ENCODE results near the gene FCHSD2. TPM values are rescaled to one million over a fixed set of nuclear protein-coding genes. Genes with fewer than 3 reads are reported as not detected.
A peak's percentile ranks its signal among the peaks of the same experiment; 100 is the strongest.
"Not testable (repeated sequence)": the region's sequence is repeated elsewhere in the genome, so short reads cannot be mapped to it uniquely, and the experiment has no call there.

FCHSD2 gene
- polyA plus RNA-seq, 1 donor: 48.4 TPM

DNA sequence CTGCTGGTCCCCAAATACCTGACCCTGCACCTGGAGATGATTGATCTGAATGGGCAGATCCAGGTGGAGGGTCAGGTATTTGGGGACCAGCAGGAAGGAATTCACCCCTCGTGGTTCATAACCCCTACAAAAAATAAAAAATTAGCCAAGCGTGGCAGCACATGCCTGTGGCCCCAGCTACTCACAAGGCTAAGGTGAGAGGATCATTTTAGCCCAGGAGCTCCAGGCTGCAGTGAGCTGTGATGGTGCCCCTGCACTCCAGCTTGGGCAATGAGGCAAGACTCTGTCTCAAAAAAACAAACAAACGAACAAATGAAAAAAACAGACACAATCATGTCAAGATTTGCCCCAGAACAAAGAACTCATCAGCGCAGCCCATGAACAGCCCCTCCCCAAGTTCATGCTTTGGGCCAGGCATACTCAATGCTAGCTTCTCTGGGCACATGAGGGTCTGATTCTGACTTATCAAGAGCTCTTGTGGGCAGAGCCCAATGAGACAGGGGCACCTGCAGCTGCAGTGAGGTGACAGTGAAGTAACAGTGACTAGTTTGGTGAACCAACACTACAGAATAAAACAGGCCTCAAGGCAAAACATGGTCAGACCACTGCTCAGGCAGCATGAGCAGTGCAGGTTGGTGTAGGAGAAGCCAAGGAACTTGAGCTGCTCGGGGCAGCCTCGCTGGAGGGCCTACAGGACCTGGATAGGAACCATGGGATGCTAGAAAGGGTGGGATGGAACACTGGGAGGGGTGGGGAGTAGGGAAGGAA is 10.2 kb upstream of the FCHSD2 start:
- DNase-seq: no peak

DNA sequence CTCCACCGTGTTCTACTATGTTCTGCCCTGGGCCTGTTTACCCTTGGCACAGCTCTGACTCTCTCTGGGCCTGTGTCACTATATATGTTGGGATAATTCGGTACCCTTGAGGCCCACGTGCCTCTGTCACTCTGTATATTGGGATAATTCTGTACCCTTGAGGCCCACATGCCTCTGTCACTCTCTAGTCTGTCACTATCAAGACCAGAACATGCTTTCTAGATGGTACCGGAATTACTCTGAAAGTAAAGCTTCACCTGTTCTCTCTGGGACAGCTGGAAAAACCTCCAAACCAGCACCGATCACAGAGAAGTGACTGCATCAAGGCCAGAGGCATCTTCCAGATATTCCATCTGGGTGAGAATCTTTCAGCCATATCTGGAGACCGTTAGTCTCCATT is 9.3 kb upstream of the FCHSD2 start:
- no peak for DNase-seq

DNA sequence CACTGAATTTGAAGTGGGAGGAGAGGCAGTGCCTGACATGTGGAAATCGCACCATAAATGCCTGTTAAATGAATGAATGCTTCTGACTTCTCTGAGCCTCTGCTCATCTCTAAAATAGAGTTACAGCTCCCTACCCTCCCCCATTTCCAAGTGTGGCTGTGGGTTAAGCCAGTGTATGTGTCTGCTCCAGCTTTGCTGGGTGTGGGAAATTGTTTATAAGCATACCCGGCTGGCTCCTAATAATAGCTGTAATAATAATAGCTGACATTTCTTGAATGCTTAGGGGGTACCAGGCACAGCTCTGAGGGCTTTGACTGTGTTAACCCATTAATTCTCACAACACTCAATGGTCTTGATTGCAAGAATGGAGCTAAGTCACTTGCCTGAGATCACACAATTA is 7.0 kb upstream of the FCHSD2 start:
- no peak for DNase-seq

DNA sequence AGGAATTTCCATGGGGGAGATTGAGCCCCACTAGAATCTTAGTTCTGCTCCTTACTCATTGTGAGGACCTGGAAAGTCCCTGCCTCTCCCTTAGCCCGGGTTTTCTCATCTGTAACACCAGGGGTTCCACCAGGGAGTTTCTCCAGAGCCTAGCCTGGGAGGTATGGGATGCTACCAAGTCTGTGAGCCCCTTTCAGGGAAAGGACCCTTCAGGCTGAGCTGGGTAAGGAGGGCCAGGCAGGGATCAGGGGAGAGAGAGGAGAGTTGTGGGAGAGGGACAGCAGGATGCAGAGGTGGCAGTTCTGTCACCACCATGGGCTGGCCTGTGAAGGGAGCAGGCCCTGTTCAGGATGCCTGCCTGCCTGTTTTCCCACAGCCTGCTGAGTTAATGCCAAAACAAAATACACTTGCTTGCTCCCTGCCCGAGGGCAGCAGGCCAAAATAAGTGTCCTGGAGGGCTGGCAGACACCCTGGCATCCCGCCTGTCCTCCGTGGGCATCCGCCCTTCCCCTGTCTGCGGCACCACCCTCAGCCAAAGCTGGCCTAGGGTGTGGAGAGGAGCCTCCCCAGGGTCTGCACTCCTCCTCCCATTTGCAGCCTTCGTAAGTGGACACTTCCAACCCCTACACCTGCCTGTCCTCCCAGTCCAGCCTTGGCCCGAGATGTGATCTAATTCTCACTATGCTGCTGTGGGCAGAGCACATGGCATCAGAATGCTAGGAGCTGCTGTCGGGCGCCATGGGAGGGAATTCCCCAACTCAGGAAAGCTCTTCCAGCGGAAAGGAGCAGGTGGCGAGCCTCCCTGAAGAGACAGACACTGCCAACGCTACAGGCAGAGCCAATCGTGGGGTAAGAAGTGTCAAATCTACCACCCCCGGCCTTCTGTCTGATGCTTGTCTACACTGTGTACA is 5.9 kb upstream of the FCHSD2 start:
- DNase-seq: no peak

DNA sequence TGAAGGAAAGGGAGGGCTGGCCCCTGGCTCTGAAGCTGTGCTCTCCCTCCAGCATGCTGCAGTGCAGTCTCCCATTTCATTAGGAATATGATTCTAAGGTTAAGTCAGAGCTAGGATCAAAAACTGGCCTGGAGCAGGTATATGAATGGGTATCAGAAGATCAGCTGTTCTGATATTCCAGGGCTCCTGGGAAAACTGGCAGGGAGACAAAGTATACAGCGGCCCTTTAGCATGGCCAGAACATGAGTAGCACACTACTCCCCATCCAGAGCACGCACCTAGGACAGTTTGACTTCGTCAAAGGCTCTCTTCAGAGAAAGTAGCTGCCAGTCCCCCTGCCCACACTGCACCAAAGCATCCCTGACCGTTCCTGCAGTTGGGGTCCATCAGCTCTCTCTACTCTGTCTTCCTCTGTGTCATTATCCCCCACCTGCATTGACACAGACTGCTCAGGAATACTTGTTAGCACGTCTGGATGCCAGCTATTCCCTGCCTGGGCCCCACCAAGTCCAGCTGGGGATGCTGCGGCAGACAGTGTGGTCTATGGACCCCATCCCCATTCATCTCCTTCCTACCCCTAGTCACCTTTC is 4.0 kb upstream of the FCHSD2 start:
- DNase-seq: no peak

- peak; percentile 64 for DNase-seq
These were observed 1.2 kb upstream of the FCHSD2 start for GRCh38 chr11:73143126-73143838.

DNA sequence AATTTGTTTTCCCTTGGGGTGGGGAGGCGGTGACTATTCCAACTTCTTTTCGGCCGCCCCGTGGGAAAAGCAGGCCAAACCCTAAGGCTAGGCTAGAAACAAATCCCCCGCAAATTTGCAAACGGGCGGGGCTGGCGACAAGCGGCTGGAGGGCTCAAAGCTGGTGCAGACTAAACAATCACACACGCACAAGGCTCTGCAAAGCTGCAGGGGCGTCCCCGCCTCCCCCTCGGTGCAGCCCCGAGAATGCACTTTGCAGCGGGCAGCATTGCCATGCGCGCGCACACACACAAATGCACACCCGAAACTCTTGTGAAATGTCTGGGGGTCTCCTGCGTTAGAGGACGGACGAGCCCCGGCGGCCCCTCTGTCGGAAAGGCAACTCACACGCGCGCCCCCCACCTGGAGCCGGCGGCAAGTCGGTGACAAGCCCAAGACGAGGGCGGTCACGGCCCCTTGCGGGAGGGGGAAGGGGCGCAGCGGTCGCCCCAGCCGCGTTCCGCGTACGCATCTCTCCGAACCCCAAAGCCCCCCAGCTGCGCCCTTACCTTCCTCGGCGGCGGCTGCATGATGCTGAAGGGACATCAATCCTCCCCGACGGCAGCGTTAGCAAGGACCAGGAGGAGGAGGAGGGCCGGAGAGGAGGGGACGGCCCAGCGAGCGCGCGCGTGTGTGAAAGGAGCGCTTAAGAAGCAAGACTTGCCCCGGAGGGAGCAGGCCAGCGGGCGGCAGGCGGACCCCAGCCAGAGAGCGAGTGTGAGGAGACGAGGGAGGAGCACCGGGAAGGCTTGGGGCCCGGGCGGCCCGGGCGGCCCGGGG is 600 bp downstream of the FCHSD2 start:
- peak; percentile 38 for DNase-seq

- DNase-seq: no peak
These were observed 1.1 kb downstream of the FCHSD2 start for GRCh38 chr11:73141031-73141308.

DNA sequence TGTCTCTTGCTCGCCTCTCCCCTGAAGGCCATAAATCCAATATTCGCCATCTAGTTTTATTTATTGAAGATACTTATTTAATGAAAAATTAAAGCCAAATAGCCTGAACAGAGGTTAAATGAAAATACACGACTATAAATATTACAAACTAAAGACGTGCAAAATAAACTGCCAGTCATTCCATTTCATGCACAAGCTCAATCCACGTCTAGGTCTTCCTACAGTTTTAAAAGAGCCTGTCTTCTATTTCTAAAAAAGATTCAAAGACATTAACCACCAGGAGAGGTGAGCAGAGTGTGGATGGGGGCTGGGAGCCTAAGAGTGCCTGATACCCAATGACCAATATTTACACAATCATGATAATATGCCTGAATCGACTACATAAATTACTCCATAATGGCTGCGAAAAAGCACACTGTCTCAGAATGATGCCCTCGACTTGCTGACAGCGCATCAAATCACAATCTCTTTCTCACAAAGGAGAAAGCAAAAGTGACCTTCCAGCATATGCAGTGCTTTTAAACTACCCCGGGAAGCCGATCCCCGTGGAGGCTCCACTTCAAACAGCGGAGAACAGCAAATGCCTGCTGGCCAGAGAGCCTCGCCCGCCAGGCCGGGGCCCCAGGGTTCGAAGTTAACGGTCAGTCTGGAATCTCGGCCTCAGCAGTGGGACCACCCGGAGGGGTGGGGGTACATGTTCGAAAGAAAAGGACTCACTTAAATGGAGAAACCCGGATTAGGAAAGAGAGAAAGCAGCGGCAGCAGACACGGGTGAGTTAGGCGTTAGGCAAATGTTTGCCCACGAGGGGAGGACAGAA is 1.7 kb downstream of the FCHSD2 start:
- no peak for DNase-seq

DNA sequence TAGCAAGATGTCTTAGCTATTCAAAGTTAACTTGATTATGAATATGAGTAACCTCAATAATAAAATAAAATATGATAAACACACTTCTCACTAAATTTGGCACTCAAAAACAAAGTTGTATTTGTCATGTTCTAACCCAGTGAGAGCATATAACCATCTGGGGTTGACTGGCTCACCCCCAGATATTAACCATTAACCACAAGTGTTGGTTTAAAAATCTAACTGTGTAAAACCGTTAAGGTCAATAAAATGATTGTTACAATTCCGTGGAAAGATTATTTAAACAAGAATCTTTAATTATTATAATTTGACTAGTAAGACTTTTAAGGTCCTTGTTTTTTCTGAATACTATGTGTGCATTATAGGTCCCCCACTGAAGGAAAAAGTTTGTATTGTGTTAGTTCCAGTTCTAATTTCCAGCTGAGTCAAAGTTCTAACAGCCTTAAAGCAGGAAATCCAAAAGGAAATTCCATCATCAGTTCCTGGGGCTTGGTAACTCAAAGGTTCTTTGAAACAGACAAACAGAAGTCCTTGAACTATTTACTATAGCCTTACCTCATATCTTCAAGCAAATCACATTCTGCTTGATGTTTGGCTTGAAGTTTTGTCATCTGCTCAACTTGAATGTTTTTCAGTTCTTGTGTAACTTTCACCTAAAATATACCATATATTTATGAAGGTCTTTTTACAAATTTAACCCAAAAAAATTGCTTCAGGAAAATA is 2.5 kb downstream of the FCHSD2 start:
- DNase-seq: no peak

- no peak for DNase-seq
These were observed 4.2 kb downstream of the FCHSD2 start for GRCh38 chr11:73137944-73138274.

DNA sequence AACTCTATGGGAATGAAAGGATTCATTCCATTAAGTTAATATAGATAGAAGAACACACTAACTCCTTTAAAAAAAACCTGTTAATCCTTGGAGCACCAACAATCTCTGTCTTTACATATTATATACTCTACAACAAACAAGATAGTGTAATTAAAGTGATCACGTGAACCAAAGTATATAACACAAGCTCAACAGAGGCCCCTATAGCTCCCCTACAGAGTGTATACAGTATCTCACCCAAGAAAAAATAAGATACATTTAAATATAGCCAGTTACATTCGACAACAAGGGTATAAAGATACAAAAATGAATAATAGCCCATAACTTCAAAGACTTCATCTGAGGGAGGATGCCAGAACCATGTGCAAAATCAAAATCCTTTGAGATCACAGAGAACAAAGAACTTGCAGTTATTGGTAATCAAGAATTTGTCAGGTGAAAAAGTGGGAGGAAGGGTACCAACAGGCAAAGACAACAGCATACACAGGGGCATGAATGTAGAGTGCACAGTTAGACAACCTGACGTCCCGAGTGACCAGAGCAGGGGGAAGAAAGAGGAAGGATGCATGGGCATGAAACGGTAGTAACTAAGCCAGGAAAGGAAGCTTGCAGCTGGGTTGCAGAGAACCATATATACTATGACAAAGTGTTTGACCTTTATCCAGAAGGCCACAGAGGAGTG is 4.7 kb downstream of the FCHSD2 start:
- DNase-seq: no peak

GRCh38 chr11:73136722-73137121 is 5.4 kb downstream of the FCHSD2 start:
- DNase-seq: not testable (repeated sequence)

DNA sequence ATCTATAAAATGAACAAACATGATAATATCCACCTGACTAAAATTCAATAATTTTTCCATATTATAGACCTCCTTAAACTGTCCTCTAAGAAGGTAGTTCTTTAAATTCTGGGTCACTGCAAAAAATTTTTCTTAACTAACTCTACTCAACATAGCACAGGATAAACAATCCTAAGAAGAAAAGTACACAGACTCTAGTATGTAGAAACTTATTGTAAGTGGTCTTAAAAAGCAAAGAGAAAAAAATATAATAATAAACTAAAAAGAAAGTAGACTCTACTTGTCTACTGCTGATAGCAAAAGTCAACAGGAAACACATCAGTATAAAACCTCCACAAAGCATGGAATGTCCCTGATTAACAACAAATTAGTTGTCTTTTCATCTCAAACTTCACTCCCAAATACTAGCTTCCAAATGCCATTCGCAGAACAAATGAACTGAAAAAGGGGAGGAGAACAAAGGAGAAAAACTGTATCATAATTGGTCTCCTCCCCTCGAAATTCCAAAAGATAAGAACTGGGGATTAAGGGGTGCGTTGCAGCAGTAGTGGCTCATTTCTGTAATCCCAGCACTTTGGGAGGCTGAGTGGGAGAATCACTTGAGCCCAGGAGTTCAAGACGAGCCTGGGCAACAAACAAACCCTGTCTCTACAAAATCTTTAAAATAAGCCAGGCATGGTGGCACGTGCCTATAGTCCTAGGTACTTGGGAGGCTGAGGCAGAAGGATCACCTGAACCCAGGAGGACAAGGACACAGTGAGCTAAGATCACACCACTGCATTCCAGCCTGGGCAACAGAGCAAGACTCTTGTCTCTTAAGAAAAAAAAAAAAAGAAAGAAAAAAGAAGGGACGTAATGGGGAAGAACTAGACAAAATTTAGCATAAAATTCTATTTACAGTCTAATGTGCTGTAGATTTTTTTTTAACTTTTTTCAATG is 6.5 kb downstream of the FCHSD2 start:
- DNase-seq: no peak

GRCh38 chr11:73132349-73132748 is 9.8 kb downstream of the FCHSD2 start:
- not testable (repeated sequence) for DNase-seq

GRCh38 chr11:73130181-73130580 is 11.9 kb downstream of the FCHSD2 start:
- no peak for DNase-seq

DNA sequence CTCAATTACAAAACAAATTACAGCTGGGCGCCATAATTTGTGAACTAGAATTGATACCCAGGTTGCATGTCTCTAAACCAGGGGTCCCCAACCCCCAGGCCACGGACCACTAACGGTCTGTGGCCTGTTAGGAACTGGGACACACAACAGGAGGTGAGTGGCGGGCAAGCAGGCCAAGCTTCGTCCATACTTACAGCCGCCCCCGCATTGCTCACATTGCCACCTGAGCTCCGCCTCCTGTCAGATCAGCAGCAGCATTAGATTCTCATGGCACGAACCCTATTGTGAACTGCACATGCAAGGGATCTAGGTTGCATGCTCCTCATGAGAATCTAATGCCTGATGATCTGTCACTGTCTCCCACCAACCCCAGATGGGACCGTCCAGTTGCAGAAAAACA is 12.9 kb downstream of the FCHSD2 start:
- no peak for DNase-seq

DNA sequence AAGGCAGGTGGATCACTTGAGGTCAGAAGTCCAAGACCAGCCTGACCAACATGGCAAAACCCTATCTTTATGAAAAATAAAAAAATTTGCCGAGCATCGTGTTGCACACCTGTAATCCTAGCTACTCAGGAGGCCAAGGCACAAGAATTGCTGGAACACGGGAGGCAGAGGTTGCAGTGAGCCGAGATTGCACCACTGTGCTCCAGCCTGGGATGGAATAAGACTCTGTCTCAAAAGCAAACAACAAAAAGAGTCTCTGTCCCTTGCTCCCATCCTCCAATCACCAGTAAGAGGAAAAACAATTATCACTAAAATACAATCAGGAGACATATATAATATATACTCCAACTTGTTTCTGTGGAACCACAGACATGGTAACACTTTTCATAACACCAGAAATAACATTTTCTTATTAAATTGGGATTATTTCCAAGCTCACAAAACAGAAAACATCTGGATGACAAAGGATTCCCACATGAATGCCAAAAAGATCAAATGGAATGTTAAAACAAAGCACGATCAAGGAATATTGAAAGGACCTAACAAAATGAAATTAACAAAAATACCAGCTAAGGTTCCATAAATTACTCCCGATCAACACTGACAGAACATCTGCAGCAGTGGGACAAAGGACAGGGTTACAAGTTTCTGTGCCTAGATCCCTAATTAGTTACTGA is 15.2 kb downstream of the FCHSD2 start:
- DNase-seq: no peak

All from left kidney (tissue), 2 donors.